Transverse colon (tissue), 4 donors: ENCODE data around the gene WSB1.

Experiments
- POLR2AphosphoS5 ChIP-seq, 3 donors: sonication (generic); formaldehyde crosslinking; IDR thresholded peaks; one replicate each; pipeline ENCODE4 v1.6.1; 2016; ENCODE audit warnings: antibody characterized with exemption in 3 of 3
- TF ChIP-seq, protein P1 (sequence below), 5 experiments: fragments of 200-600 bp in 3 of 5; fragments of 450-650 bp in 2 of 5; sonication (generic) in 3 of 5; IDR thresholded peaks; 1 replicate in 2 of 5; 2 replicates in 3 of 5; pipeline ENCODE4 v1.5.1; 2016 to 2017; ENCODE audit warnings: antibody characterized with exemption in 5 of 5, inconsistent platforms in 3 of 5, mild to moderate bottlenecking in 2 of 5, moderate library complexity in 1 of 5

DNA sequence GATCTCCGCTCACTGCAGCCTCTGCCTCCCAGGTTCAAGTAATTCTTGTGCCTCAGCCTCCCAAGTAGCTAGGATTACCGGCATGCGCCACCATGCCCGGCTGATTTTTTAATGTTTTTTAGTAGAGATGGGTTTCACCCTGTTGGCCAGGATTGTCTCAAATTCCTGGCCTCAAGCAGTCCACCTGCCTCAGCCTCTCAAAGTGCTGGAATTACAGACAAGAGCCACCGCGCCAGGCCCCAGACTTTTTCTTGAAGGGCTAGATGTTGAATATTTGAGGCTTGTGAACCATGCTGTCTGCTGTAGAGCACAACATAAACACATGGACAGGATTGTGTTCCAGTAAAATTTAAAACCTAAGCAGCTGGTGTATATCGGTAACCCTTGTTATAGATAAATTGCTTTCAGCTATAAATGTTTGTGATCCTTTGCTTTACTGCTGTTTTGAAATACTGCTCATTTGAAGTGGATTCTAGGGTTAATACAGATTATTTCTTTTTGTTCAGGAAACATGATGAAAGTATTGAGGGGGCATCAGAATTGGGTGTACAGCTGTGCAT is 12.4 kb downstream of the WSB1 start:
- TF ChIP-seq, protein P1, sequence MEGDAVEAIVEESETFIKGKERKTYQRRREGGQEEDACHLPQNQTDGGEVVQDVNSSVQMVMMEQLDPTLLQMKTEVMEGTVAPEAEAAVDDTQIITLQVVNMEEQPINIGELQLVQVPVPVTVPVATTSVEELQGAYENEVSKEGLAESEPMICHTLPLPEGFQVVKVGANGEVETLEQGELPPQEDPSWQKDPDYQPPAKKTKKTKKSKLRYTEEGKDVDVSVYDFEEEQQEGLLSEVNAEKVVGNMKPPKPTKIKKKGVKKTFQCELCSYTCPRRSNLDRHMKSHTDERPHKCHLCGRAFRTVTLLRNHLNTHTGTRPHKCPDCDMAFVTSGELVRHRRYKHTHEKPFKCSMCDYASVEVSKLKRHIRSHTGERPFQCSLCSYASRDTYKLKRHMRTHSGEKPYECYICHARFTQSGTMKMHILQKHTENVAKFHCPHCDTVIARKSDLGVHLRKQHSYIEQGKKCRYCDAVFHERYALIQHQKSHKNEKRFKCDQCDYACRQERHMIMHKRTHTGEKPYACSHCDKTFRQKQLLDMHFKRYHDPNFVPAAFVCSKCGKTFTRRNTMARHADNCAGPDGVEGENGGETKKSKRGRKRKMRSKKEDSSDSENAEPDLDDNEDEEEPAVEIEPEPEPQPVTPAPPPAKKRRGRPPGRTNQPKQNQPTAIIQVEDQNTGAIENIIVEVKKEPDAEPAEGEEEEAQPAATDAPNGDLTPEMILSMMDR (IDR thresholded peaks at IDR 0.05) = no peak
- no peak for TF ChIP-seq POLR2AphosphoS5 (IDR thresholded peaks at IDR 0.05)
